ENCODE results near the gene CXCL17.

Gene CXCL17

GRCh38 chr19:42423462-42424344, 19.0 kb downstream of the CXCL17 start:
- peak; percentile 91 for DNase-seq

- no peak for DNase-seq
Observed at GRCh38 chr19:42422901-42423461, 19.8 kb downstream of the CXCL17 start.

GRCh38 chr19:42422092-42422900, 20.4 kb downstream of the CXCL17 start:
- DNase-seq = no peak

- no peak for DNase-seq
Observed at GRCh38 chr19:42421591-42422031, 21.1 kb downstream of the CXCL17 start.

GRCh38 chr19:42421101-42421500, 21.6 kb downstream of the CXCL17 start:
- DNase-seq = no peak

- DNase-seq = no peak
Observed at GRCh38 chr19:42420055-42420544, 22.6 kb downstream of the CXCL17 start.

GRCh38 chr19:42419309-42419708, 23.4 kb downstream of the CXCL17 start:
- no peak for DNase-seq

GRCh38 chr19:42412661-42413076, 30.1 kb downstream of the CXCL17 start:
- no peak for DNase-seq

- DNase-seq = no peak
Observed at GRCh38 chr19:42412227-42412626, 30.5 kb downstream of the CXCL17 start.

- no peak for DNase-seq
Observed at GRCh38 chr19:42411581-42412178, 31.1 kb downstream of the CXCL17 start.

GRCh38 chr19:42410371-42410770, 32.4 kb downstream of the CXCL17 start:
- no peak for DNase-seq

GRCh38 chr19:42409477-42409876, 33.3 kb downstream of the CXCL17 start:
- DNase-seq = no peak

- DNase-seq = no peak
Observed at GRCh38 chr19:42407816-42408175, 35.0 kb downstream of the CXCL17 start.

GRCh38 chr19:42407085-42407815, 35.5 kb downstream of the CXCL17 start:
- no peak for DNase-seq

GRCh38 chr19:42406111-42406510, 36.6 kb downstream of the CXCL17 start:
- DNase-seq = no peak

GRCh38 chr19:42403586-42403985, 39.2 kb downstream of the CXCL17 start:
- DNase-seq = no peak

GRCh38 chr19:42402376-42403116, 40.2 kb downstream of the CXCL17 start:
- no peak for DNase-seq

GRCh38 chr19:42401365-42402303, 41.1 kb downstream of the CXCL17 start:
- peak; percentile 87 for DNase-seq

- no peak for DNase-seq
Observed at GRCh38 chr19:42400404-42400803, 42.3 kb downstream of the CXCL17 start.
